GM21526 (cell line): ENCODE data around the gene TNFSF12.
"Not testable (repeated sequence)": the region's sequence is repeated elsewhere in the genome, so short reads cannot be mapped to it uniquely, and the experiment has no call there.

ENCODE experiments used
- ATAC-seq: cut with Tn5 transposase; IDR thresholded peaks from one replicate; pipeline ENCODE4 v1.9.1; 2021; ENCODE audit warnings: moderate library complexity; ENCODE audit not compliant: unreplicated experiment, low FRiP score

Gene TNFSF12

GRCh38 chr17:7583253-7584109, 34.6 kb downstream of the TNFSF12 start, which contains the start of gene MPDU1:
TSS of gene MPDU1 (plus strand) at chr17:7583852. CDS start at chr17:7583863, 11 bp downstream.
- ATAC-seq, result peak; percentile 46

GRCh38 chr17:7586673-7587419, 38.0 kb downstream of the TNFSF12 start:
- ATAC-seq, result no peak

- no peak for ATAC-seq
Observed at GRCh38 chr17:7587420-7588151, 38.7 kb downstream of the TNFSF12 start.

- ATAC-seq, result no peak
Observed at GRCh38 chr17:7588553-7589203, 39.8 kb downstream of the TNFSF12 start.

GRCh38 chr17:7589204-7589868, 40.5 kb downstream of the TNFSF12 start:
- no peak for ATAC-seq

GRCh38 chr17:7589891-7590691, 41.2 kb downstream of the TNFSF12 start, which contains the start of gene SOX15:
TSS of gene SOX15 (minus strand) at chr17:7590094. CDS start at chr17:7589676, 418 bp downstream.
- no peak for ATAC-seq

GRCh38 chr17:7590743-7591142, 41.9 kb downstream of the TNFSF12 start:
- ATAC-seq, result no peak

- ATAC-seq, result no peak
Observed at GRCh38 chr17:7591596-7591995, 42.7 kb downstream of the TNFSF12 start.

- ATAC-seq, result no peak
Observed at GRCh38 chr17:7592422-7593021, 43.7 kb downstream of the TNFSF12 start.

GRCh38 chr17:7593296-7593695, 44.4 kb downstream of the TNFSF12 start:
- no peak for ATAC-seq

- not testable (repeated sequence) for ATAC-seq
Observed at GRCh38 chr17:7597561-7597960, 48.7 kb downstream of the TNFSF12 start.

- ATAC-seq, result no peak
Observed at GRCh38 chr17:7606280-7606679, 57.4 kb downstream of the TNFSF12 start.
